Prostate gland (tissue), 2 donors: ENCODE data around the gene ANKS3. TPM values are rescaled to one million over a fixed set of nuclear protein-coding genes. Genes with fewer than 3 reads are reported as not detected.

Experiments
- DNase-seq: peaks from one replicate; pipeline ENCODE4 v3.0.0-alpha.2; 2019; ENCODE audit warnings: low spot score
- H3K27ac ChIP-seq, 2 donors: fragments of 200-600 bp; sonication (generic); 2 replicates each; pipeline ENCODE4 v1.5.1; 2017 to 2019
- H3K27me3 ChIP-seq: fragments of 200-600 bp; sonication (generic); replicated peaks from 2 replicates; pipeline ENCODE4 v1.5.1; 2019; ENCODE audit not compliant: insufficient read depth
- H3K36me3 ChIP-seq, 2 donors: fragments of 200-600 bp; sonication (generic); 1 replicate in 1 of 2; 2 replicates in 1 of 2; pipeline versions ENCODE4 v1.5.1 to v1.8.1; 2017 to 2019
- H3K4me1 ChIP-seq: fragments of 200-600 bp; sonication (generic); replicated peaks from 2 replicates; pipeline ENCODE4 v1.5.1; 2019
- H3K4me3 ChIP-seq, 2 donors: fragments of 200-600 bp; sonication (generic); 2 replicates each; pipeline ENCODE4 v1.5.1; 2017 to 2019
- H3K9me3 ChIP-seq: fragments of 200-600 bp; sonication (generic); 2 replicates; pipeline ENCODE4 v1.5.1; 2017
- CTCF ChIP-seq, 4 experiments: fragments of 200-600 bp in 2 of 4; fragments of 450-650 bp in 2 of 4; sonication (generic) in 2 of 4; IDR thresholded peaks; 1 replicate in 3 of 4; 2 replicates in 1 of 4; pipeline ENCODE4 v1.5.1; 2016 to 2019; ENCODE audit warnings: antibody characterized with exemption in 4 of 4, mild to moderate bottlenecking in 2 of 4, moderate library complexity in 2 of 4
- POLR2A ChIP-seq: fragments of 450-650 bp; IDR thresholded peaks from one replicate; pipeline ENCODE4 v1.6.1; 2016; ENCODE audit warnings: antibody characterized with exemption, mild to moderate bottlenecking
- POLR2AphosphoS5 ChIP-seq: sonication (generic); formaldehyde crosslinking; IDR thresholded peaks from one replicate; pipeline ENCODE4 v1.6.1; 2017; ENCODE audit warnings: antibody characterized with exemption
- WGBS: methylation state at CpG from one replicate; pipeline ENCODE4 v1.1.5; 2018; 5-methylcytosine and 5-hydroxymethylcytosine counted together
- intact Hi-C: fragments of 100-400 bp; cut with DNase I; formaldehyde crosslinking; loops from one replicate; pipeline ENCODE4 v1.14.2; 2022
- total RNA-seq, 2 donors: library from RNA; depleted of rRNA; stranded (reverse); fragments of >200 nt; gene quantifications; one replicate each; pipeline ENCODE4 v1.1.0, GENCODE V29; 2016

ANKS3 gene
- total RNA-seq, 2 donors from 2014 or later: 19.1 to 42.9 TPM

- Histone ChIP-seq H3K27ac (peak overlapping the region; percentile 91 to 96), H3K4me1 (peaks cover 18% of the 10 kb centered on the region), H3K36me3 (peaks cover 0 to under 1% of the 10 kb centered on the region in 2 donors), H3K4me3 (no peak overlapping the region), H3K9me3 (no peaks in the 10 kb centered on the region), H3K27me3 (no peaks in the 10 kb centered on the region)
- DNase-seq: no peak
- 80% methylated on average over 6 of the region's 6 CpGs for WGBS
- TF ChIP-seq CTCF (IDR thresholded peaks at IDR 0.05): no peak
- TF ChIP-seq POLR2AphosphoS5: no peak
- TF ChIP-seq POLR2A: no peak
- intact Hi-C loops: no loop called here
Measured at GRCh38 chr16:4678596-4678995, 55.5 kb downstream of the ANKS3 start.

DNA sequence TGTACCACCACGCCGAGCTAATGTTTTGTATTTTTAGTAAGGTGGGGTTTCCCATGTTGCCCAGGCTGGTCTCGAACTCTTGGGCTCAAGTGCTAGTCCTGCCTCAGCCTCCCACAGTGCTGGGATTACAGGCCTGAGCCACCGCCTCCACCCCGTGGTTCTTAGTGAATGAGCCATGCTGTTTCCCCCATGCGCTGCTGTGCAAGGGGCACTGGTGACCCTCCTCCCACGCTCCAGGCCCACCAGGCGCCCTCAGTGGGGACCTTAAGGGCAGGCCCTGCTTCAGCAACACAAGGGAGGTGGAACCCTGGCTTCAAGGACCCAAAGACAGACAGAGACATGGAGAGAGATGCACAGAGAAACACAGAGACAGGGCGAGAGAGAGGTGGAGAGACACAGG, 56.1 kb downstream of the ANKS3 start:
- no peak overlapping the region for H3K4me3 ChIP-seq
- H3K9me3 ChIP-seq: no peaks in the 10 kb centered on the region
- H3K4me1 ChIP-seq: peaks cover 18% of the 10 kb centered on the region
- H3K27ac ChIP-seq: peak overlapping the region in 1 of 2 donors; percentile 96
- no peak for DNase-seq
- TF ChIP-seq CTCF (IDR thresholded peaks at IDR 0.05): no peak
- TF ChIP-seq POLR2AphosphoS5: no peak
- TF ChIP-seq POLR2A: no peak
- 96% methylated on average over 9 of the region's 9 CpGs for WGBS
- intact Hi-C loops: no loop called here
- peaks cover 0 to 3% of the 10 kb centered on the region in 2 donors for H3K36me3 ChIP-seq
- H3K27me3 ChIP-seq: no peaks in the 10 kb centered on the region

DNA sequence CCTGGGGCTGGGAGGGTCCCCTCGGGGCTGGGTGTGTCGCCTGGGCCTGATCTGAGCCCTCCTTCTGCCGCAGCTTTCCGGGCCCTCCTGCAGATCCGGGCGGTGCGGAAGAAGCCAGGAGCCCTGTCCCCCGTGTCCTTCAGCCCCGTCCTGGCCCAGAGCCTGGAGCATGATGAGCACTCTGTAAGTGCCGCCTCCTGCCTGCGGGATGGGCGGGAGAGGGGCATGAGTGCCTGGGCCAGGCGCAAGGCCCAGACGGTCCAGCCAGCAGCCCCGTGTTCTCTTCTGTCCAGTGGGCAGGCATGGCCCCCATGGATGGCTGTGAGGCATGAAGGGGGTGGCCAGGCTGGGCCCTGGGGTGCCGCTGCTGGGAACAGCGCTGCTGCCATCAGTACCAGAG, 56.7 kb downstream of the ANKS3 start:
- TF ChIP-seq POLR2A (no peak), POLR2AphosphoS5 (no peak), CTCF (IDR thresholded peaks at IDR 0.05) (no peak)
- intact Hi-C loops: no loop called here
- H3K4me3 ChIP-seq: no peak overlapping the region
- H3K36me3 ChIP-seq: peaks cover 0 to 3% of the 10 kb centered on the region in 2 donors
- H3K9me3 ChIP-seq: no peaks in the 10 kb centered on the region
- no peaks in the 10 kb centered on the region for H3K27me3 ChIP-seq
- WGBS: 83% methylated on average over 15 of the region's 17 CpGs
- peaks cover 18% of the 10 kb centered on the region for H3K4me1 ChIP-seq
- no peak overlapping the region for H3K27ac ChIP-seq
- no peak for DNase-seq

DNA sequence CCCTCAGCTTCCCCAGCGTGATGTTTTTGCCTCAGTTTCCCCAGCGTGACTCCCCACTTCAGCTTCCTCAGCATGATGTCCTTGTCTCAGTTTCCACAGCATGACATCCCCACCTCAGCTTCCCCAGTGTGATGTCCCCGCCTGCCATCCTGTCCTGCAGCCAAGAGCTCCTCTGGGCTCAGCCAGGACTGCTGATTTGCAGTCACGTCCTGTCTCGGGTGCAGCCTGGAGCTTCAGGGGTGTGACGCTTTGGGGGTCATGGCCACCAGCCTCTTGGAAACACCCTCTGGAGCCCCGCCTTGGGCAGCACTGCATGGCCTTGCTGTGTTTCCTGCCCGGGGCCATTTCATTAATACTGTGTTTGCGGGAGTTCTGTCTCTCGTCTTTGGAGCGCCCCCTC, 57.2 kb downstream of the ANKS3 start:
- DNase-seq: no peak
- intact Hi-C loops: no loop called here

More for the DNA sequence above, 57.2 kb downstream of the ANKS3 start:
- TF ChIP-seq CTCF (IDR thresholded peaks at IDR 0.05): no peak
- TF ChIP-seq POLR2A: no peak
- no peak for TF ChIP-seq POLR2AphosphoS5
- no peaks in the 10 kb centered on the region for H3K9me3 ChIP-seq
- H3K4me1 ChIP-seq: peaks cover 18% of the 10 kb centered on the region
- no peaks in the 10 kb centered on the region for H3K27me3 ChIP-seq
- peaks cover 0 to 3% of the 10 kb centered on the region in 2 donors for H3K36me3 ChIP-seq
- WGBS: 71% methylated on average over 11 of the region's 11 CpGs
- no peak overlapping the region for H3K4me3 ChIP-seq
- no peak overlapping the region for H3K27ac ChIP-seq
